ENCODE results near the gene BHLHA9. TPM values are rescaled to one million over a fixed set of nuclear protein-coding genes. Genes with fewer than 3 reads are reported as not detected.

The BHLHA9 gene
- total and polyA plus RNA-seq, 9 of the 15 experiments (the other 6 are each of a cell fraction or from before 2014, with no cell fraction given), result not detected

DNA sequence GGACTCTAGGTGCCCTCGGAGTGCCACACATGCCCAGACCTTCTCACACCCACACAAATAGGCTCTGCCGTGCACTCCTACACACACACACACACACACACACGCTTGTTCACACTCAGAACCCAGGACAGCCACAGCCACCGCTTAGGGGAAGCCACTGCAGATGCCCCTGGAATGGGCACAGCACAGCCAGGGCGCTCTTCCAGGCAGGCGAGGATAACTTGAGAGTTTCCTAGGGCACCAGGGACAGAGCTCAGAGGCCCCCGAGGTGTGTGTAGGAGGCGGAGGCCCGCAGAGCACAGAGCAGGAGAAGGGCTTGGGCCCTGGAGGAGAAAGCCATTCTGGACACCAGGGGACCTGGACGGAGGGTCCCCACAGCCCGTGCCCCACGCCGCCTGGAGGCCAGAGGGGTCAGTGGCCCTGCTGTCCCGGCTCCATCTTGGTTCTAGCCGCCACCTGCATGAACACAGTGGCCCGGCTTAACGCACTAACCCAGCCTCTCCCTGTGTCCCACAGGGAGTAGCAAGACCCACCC, 30.2 kb downstream of the BHLHA9 start:
- DNase-seq (ENCODE audit: extremely low read depth in 1 of 4, low spot score in 3 of 4) (no peak), FAIRE-seq (no peak), ATAC-seq (peak; percentile 44; the same call in 1 of the 3 replicates)
- CTCF ChIA-PET (ENCODE audit: low intra/inter-chr PET ratio), result no interaction called here
- H3K4me1 ChIP-seq (replicated peaks in 1 of 2; ENCODE audit: control insufficient read depth in 2 of 2, insufficient read depth in 2 of 2, low read length in 2 of 2), result peaks cover 0 to 22% of the 10 kb centered on the region in 2 experiments; a peak in 2 of 5 replicates
- no peak overlapping the region for H3K4me3 ChIP-seq
- BruUV-seq (replicated peaks), result no TSS peak
- TF ChIP-seq, protein P1, sequence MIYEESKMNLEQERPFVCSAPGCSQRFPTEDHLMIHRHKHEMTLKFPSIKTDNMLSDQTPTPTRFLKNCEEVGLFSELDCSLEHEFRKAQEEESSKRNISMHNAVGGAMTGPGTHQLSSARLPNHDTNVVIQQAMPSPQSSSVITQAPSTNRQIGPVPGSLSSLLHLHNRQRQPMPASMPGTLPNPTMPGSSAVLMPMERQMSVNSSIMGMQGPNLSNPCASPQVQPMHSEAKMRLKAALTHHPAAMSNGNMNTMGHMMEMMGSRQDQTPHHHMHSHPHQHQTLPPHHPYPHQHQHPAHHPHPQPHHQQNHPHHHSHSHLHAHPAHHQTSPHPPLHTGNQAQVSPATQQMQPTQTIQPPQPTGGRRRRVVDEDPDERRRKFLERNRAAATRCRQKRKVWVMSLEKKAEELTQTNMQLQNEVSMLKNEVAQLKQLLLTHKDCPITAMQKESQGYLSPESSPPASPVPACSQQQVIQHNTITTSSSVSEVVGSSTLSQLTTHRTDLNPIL (CRISPR knock-in tag; IDR thresholded peaks at IDR 0.05), result no peak
- TF ChIP-seq ARID1B (IDR thresholded peaks at IDR 0.05) (no peak), ZNF282 (CRISPR knock-in tag; IDR thresholded peaks at IDR 0.05) (no peak), ZNF253 (CRISPR knock-in tag; conservative IDR thresholded peaks at IDR 0.05) (no peak), COPS2 (conservative IDR thresholded peaks at IDR 0.05) (no peak), POLR2H (tag; IDR thresholded peaks at IDR 0.05; ENCODE audit: low read depth) (no peak)
- TF ChIP-seq, protein P2, sequence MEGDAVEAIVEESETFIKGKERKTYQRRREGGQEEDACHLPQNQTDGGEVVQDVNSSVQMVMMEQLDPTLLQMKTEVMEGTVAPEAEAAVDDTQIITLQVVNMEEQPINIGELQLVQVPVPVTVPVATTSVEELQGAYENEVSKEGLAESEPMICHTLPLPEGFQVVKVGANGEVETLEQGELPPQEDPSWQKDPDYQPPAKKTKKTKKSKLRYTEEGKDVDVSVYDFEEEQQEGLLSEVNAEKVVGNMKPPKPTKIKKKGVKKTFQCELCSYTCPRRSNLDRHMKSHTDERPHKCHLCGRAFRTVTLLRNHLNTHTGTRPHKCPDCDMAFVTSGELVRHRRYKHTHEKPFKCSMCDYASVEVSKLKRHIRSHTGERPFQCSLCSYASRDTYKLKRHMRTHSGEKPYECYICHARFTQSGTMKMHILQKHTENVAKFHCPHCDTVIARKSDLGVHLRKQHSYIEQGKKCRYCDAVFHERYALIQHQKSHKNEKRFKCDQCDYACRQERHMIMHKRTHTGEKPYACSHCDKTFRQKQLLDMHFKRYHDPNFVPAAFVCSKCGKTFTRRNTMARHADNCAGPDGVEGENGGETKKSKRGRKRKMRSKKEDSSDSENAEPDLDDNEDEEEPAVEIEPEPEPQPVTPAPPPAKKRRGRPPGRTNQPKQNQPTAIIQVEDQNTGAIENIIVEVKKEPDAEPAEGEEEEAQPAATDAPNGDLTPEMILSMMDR (IDR thresholded peaks at IDR 0.05 in 2 of 3, conservative IDR thresholded peaks at IDR 0.05 in 1 of 3; ENCODE audit: insufficient read depth in 2 of 3, low read depth in 1 of 3, low read length in 3 of 3), result peak in 1 of 3 experiments; percentile 19; a peak in 1 of 6 replicates
- H4K20me1 ChIP-seq (replicated peaks; ENCODE audit: control insufficient read depth, insufficient read depth, low read length), result no peaks in the 10 kb centered on the region; the same call in 1 of the 2 replicates
- no peaks in the 10 kb centered on the region for H3K36me3 ChIP-seq (ENCODE audit: control insufficient read depth, insufficient read depth, low read length)
- H3K9me1 ChIP-seq (ENCODE audit: control insufficient read depth, insufficient read depth, low read length), result no peaks in the 10 kb centered on the region
- no peak overlapping the region for H2AFZ ChIP-seq (ENCODE audit: low read depth, low read length)
- no peaks in the 10 kb centered on the region for H3K79me2 ChIP-seq (ENCODE audit: control insufficient read depth, insufficient read depth, low read length)
- no peaks in the 10 kb centered on the region for H3K9me3 ChIP-seq (replicated peaks; ENCODE audit: control insufficient read depth, insufficient read depth, low read depth, low read length)
- 8% methylated on average over 13 of the region's 17 CpGs for WGBS (ENCODE audit: insufficient coverage, low coverage, missing lambda C conversion rate)
- no peak overlapping the region for H3K9ac ChIP-seq (ENCODE audit: insufficient read depth in 1 of 2, low read depth in 2 of 2, low read length in 2 of 2)
- peaks cover 25 to 77% of the 10 kb centered on the region in 2 experiments for H3K27me3 ChIP-seq (ENCODE audit: control insufficient read depth in 2 of 2, insufficient read depth in 2 of 2, low read length in 2 of 2)
- no peak overlapping the region for H3K27ac ChIP-seq (ENCODE audit: extremely low read depth, low read depth, low read length)
- POLR2A ChIA-PET, result no interaction called here
- in situ Hi-C loops (cut with MboI), result no loop called here
- H3K4me2 ChIP-seq (ENCODE audit: insufficient read depth, low read length), result no peak overlapping the region
- intact Hi-C loops (cut with micrococcal nuclease), result no loop called here

All from K562 (cell line).